Astrocyte of the cerebellum (primary cell): ENCODE results near the gene ZNF689.
"Not testable (repeated sequence)": the region's sequence is repeated elsewhere in the genome, so short reads cannot be mapped to it uniquely, and the experiment has no call there.

ENCODE experiments used
- DNase-seq: peaks from one replicate; pipeline ENCODE4 v3.0.0-alpha.2; 2011; ENCODE audit warnings: low read depth
- H3K4me3 ChIP-seq: 2 replicates; pipeline ENCODE4 v1.5.1; 2011; ENCODE audit warnings: mild to moderate bottlenecking, low read depth, low read length, moderate library complexity
- in situ Hi-C: cut with HindIII; loops from 2 replicates; pipeline ENCODE4 v1.10.0; 2017; ENCODE audit warnings: low sequenced_read_pairs
- TF ChIP-seq, protein P1 (sequence below): IDR thresholded peaks from 2 replicates; pipeline ENCODE4 v1.5.1; 2012; ENCODE audit warnings: low read length, low read depth, moderate library complexity, mild to moderate bottlenecking; ENCODE audit errors: missing control alignments

Gene ZNF689

DNA sequence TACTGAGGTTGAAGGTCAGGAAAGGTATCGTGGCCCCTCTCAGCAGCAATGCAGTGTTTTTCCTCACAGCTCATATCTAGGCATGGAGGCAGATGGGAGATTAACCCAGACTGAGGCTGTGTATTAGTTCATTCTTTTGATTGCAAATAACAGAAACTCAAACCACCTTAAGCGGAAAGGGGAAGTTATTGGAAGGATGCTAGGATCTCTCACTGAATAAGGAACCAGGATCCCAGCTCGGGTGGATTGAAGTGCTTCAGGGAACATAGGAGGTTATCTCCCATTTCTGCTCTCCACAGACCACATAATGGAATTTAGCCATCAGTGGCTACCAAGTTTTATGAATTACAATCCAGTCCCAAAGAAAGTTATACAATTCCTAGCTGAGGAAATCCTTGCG is 8.2 kb downstream of the ZNF689 start:
- in situ Hi-C loops: no loop called here
- DNase-seq: no peak
- H3K4me3 ChIP-seq: no peak overlapping the region
- TF ChIP-seq, protein P1, sequence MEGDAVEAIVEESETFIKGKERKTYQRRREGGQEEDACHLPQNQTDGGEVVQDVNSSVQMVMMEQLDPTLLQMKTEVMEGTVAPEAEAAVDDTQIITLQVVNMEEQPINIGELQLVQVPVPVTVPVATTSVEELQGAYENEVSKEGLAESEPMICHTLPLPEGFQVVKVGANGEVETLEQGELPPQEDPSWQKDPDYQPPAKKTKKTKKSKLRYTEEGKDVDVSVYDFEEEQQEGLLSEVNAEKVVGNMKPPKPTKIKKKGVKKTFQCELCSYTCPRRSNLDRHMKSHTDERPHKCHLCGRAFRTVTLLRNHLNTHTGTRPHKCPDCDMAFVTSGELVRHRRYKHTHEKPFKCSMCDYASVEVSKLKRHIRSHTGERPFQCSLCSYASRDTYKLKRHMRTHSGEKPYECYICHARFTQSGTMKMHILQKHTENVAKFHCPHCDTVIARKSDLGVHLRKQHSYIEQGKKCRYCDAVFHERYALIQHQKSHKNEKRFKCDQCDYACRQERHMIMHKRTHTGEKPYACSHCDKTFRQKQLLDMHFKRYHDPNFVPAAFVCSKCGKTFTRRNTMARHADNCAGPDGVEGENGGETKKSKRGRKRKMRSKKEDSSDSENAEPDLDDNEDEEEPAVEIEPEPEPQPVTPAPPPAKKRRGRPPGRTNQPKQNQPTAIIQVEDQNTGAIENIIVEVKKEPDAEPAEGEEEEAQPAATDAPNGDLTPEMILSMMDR: no peak

- in situ Hi-C loops: no loop called here
- TF ChIP-seq, protein P1: no peak
- DNase-seq: no peak
- no peak overlapping the region for H3K4me3 ChIP-seq
Measured at GRCh38 chr16:30600929-30601328, 9.3 kb downstream of the ZNF689 start.

DNA sequence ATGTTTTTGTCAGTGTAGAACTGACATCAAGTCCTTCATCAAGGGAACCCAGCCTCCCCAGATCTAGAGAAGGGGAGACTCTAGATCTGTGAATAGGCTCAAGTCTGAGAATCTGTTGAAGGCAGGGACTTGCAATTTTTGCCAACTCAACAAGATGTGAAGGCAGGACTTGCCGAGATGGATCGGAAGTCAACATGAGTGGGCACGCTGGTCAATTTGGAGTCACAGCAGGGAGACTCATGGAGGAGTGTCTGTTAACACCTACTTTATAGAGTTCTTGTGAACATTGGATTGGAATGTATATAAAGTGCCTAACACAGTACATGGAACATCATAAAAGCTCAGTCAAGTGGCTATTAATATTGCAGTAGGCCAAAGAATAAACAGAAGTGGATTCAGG is 10.0 kb downstream of the ZNF689 start:
- TF ChIP-seq, protein P1: no peak
- no peak overlapping the region for H3K4me3 ChIP-seq
- DNase-seq: no peak
- in situ Hi-C loops: no loop called here

GRCh38 chr16:30592871-30593270 is 17.3 kb downstream of the ZNF689 start:
- TF ChIP-seq, protein P1: no peak
- no peak overlapping the region for H3K4me3 ChIP-seq
- in situ Hi-C loops: no loop called here
- no peak for DNase-seq

- in situ Hi-C loops: not testable (repeated sequence)
Measured at GRCh38 chr16:30590869-30591268, 19.3 kb downstream of the ZNF689 start.

GRCh38 chr16:30589582-30589981 is 20.6 kb downstream of the ZNF689 start:
- in situ Hi-C loops, DNase-seq, H3K4me3 ChIP-seq: not testable (repeated sequence)

More at GRCh38 chr16:30590869-30591268, 19.3 kb downstream of the ZNF689 start:
- H3K4me3 ChIP-seq, DNase-seq: not testable (repeated sequence)

- DNase-seq: no peak
- TF ChIP-seq, protein P1: no peak
- no peak overlapping the region for H3K4me3 ChIP-seq
- in situ Hi-C loops: no loop called here
Measured at GRCh38 chr16:30588651-30589050, 21.5 kb downstream of the ZNF689 start.
